ENCODE data around the gene LRMDA.

GRCh38 chr10:76451911-76452310 is 1020.5 kb downstream of the LRMDA start:
- TF ChIP-seq MZF1 (tag by site-specific recombination; IDR thresholded peaks at IDR 0.05; ENCODE audit: borderline replicate concordance) (no peak), ZNF776 (tag by site-specific recombination; IDR thresholded peaks at IDR 0.05; ENCODE audit: borderline replicate concordance) (no peak), ZSCAN18 (tag by site-specific recombination; IDR thresholded peaks at IDR 0.05) (no peak), ATF2 (tag by site-specific recombination; IDR thresholded peaks at IDR 0.05; ENCODE audit: low read depth) (no peak), YY1 (tag by site-specific recombination; IDR thresholded peaks at IDR 0.05) (no peak), ZNF416 (tag by site-specific recombination; IDR thresholded peaks at IDR 0.05) (no peak), REST (tag by site-specific recombination; IDR thresholded peaks at IDR 0.05) (no peak)
- TF ChIP-seq, protein P1, sequence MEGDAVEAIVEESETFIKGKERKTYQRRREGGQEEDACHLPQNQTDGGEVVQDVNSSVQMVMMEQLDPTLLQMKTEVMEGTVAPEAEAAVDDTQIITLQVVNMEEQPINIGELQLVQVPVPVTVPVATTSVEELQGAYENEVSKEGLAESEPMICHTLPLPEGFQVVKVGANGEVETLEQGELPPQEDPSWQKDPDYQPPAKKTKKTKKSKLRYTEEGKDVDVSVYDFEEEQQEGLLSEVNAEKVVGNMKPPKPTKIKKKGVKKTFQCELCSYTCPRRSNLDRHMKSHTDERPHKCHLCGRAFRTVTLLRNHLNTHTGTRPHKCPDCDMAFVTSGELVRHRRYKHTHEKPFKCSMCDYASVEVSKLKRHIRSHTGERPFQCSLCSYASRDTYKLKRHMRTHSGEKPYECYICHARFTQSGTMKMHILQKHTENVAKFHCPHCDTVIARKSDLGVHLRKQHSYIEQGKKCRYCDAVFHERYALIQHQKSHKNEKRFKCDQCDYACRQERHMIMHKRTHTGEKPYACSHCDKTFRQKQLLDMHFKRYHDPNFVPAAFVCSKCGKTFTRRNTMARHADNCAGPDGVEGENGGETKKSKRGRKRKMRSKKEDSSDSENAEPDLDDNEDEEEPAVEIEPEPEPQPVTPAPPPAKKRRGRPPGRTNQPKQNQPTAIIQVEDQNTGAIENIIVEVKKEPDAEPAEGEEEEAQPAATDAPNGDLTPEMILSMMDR (tag by site-specific recombination; IDR thresholded peaks at IDR 0.05): no peak
- TF ChIP-seq, protein P2, sequence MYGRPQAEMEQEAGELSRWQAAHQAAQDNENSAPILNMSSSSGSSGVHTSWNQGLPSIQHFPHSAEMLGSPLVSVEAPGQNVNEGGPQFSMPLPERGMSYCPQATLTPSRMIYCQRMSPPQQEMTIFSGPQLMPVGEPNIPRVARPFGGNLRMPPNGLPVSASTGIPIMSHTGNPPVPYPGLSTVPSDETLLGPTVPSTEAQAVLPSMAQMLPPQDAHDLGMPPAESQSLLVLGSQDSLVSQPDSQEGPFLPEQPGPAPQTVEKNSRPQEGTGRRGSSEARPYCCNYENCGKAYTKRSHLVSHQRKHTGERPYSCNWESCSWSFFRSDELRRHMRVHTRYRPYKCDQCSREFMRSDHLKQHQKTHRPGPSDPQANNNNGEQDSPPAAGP (tag by site-specific recombination; IDR thresholded peaks at IDR 0.05): no peak
- TF ChIP-seq, protein P3, sequence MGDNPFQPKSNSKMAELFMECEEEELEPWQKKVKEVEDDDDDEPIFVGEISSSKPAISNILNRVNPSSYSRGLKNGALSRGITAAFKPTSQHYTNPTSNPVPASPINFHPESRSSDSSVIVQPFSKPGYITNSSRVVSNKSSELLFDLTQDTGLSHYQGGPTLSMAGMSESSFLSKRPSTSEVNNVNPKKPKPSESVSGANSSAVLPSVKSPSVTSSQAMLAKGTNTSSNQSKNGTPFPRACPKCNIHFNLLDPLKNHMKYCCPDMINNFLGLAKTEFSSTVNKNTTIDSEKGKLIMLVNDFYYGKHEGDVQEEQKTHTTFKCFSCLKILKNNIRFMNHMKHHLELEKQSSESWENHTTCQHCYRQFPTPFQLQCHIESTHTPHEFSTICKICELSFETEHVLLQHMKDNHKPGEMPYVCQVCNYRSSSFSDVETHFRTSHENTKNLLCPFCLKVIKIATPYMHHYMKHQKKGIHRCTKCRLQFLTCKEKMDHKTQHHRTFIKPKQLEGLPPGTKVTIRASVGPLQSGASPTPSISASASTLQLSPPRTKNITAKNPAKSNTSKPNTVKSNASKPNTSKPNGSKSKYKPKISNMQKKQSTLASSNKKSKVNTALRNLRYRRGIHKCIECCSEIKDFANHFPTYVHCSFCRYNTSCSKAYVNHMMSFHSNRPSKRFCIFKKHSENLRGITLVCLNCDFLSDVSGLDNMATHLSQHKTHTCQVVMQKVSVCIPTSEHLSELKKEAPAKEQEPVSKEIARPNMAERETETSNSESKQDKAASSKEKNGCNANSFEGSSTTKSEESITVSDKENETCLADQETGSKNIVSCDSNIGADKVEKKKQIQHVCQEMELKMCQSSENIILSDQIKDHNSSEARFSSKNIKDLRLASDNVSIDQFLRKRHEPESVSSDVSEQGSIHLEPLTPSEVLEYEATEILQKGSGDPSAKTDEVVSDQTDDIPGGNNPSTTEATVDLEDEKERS (tag by site-specific recombination; IDR thresholded peaks at IDR 0.05): no peak
